Endothelial cell of umbilical vein (primary cell): ENCODE measurements around the gene SHISA2. TPM values are rescaled to one million over a fixed set of nuclear protein-coding genes. Genes with fewer than 3 reads are reported as not detected.

Source experiments
- BruUV-seq: library from RNA; stranded (reverse); fragments of 400-500 nt; replicated peaks from 2 replicates; lab custom pipeline; 2021; lab: Mats Ljungman, UMichigan
- CTCF ChIA-PET: fragments of 300-600, 350-600 bp; sonication (Branson Sonifier 250); formaldehyde crosslinking; loops from one replicate; lab custom pipeline; 2021; ENCODE audit warnings: antibody characterized with exemption, inconsistent platforms; lab: Charles Lee
- POLR2A ChIA-PET: fragments of 300-600, 350-600 bp; sonication (Branson Sonifier 250); formaldehyde crosslinking; loops from one replicate; lab custom pipeline; 2021; ENCODE audit warnings: antibody characterized with exemption, inconsistent platforms; lab: Charles Lee
- DNase-seq: peaks from one replicate; pipeline ENCODE4 v3.0.0-alpha.2; 2011; ENCODE audit warnings: low read depth, low spot score
- FAIRE-seq: peaks from 2 replicates; lab custom pipeline; 2011; peaks lifted over from hg19 to GRCh38; lab: Jason Lieb, UNC
- H2AFZ ChIP-seq: 2 replicates; pipeline ENCODE4 v1.6.0; 2012; ENCODE audit warnings: low read depth, low read length, control low read depth, inconsistent platforms
- H3K27ac ChIP-seq: 2 replicates; pipeline ENCODE4 v1.5.1; 2011; ENCODE audit warnings: low read depth, mild to moderate bottlenecking, control low read depth, low read length, moderate library complexity; ENCODE audit not compliant: insufficient read depth
- H3K27me3 ChIP-seq, 2 experiments: 2 replicates each; pipeline versions ENCODE4 v1.6.0 to v1.6.1; 2011; ENCODE audit warnings: low read length in 2 of 2, mixed read lengths in 1 of 2; ENCODE audit not compliant: control insufficient read depth in 2 of 2, insufficient read depth in 2 of 2
- H3K36me3 ChIP-seq, 2 experiments: 2 replicates in 1 of 2; 3 replicates in 1 of 2; pipeline ENCODE4 v1.5.1; 2011; ENCODE audit warnings: low read length in 2 of 2, mild to moderate bottlenecking in 1 of 2, moderate library complexity in 1 of 2; ENCODE audit not compliant: control insufficient read depth in 2 of 2, insufficient read depth in 2 of 2; ENCODE audit errors: extremely low read depth in 1 of 2
- H3K4me1 ChIP-seq: 3 replicates; pipeline ENCODE4 v1.5.1; 2011; ENCODE audit warnings: mild to moderate bottlenecking, low read length; ENCODE audit not compliant: control insufficient read depth, insufficient read depth; ENCODE audit errors: extremely low read depth
- H3K4me2 ChIP-seq: 2 replicates; pipeline ENCODE4 v1.6.1; 2011; ENCODE audit warnings: low read length, control low read depth, mixed read lengths; ENCODE audit not compliant: insufficient read depth
- H3K4me3 ChIP-seq, 3 experiments: fragments of 200-600 bp in 1 of 3; sonication (generic), shearing (Covaris generic) in 1 of 3; replicated peaks in 1 of 3; 2 replicates each; pipeline ENCODE4 v1.5.1; 2011 to 2016; ENCODE audit warnings: control low read depth in 3 of 3, low read length in 3 of 3, mild to moderate bottlenecking in 2 of 3, inconsistent platforms in 1 of 3, low read depth in 1 of 3, moderate library complexity in 1 of 3; ENCODE audit not compliant: insufficient read depth in 1 of 3
- H3K79me2 ChIP-seq: 2 replicates; pipeline ENCODE4 v1.6.0; 2012; ENCODE audit warnings: low read length, inconsistent platforms; ENCODE audit not compliant: control insufficient read depth, insufficient read depth
- H3K9ac ChIP-seq: replicated peaks from 2 replicates; pipeline ENCODE3; 2011; ENCODE audit warnings: low read length, control low read depth; ENCODE audit not compliant: insufficient read depth; ENCODE audit errors: extremely low read depth
- H3K9me1 ChIP-seq: replicated peaks from 3 replicates; pipeline ENCODE4 v1.6.0; 2011; ENCODE audit warnings: mild to moderate bottlenecking, low read length; ENCODE audit not compliant: control insufficient read depth, insufficient read depth; ENCODE audit errors: extremely low read depth
- H3K9me3 ChIP-seq: replicated peaks from 2 replicates; pipeline ENCODE4 v1.5.1; 2012; ENCODE audit warnings: low read length, inconsistent platforms; ENCODE audit not compliant: control insufficient read depth, insufficient read depth
- H4K20me1 ChIP-seq: replicated peaks from 2 replicates; pipeline ENCODE3; 2011; ENCODE audit warnings: mild to moderate bottlenecking, low read length; ENCODE audit not compliant: control insufficient read depth, insufficient read depth; ENCODE audit errors: extremely low read depth
- EZH2 ChIP-seq: IDR thresholded peaks from 2 replicates; pipeline ENCODE4 v1.6.1; 2012; ENCODE audit warnings: borderline replicate concordance, low read depth, mild to moderate bottlenecking, moderate library complexity, low read length, inconsistent platforms; ENCODE audit not compliant: severe bottlenecking
- FOS ChIP-seq: IDR thresholded peaks from 2 replicates; pipeline ENCODE4 v1.6.1; 2011; ENCODE audit warnings: mild to moderate bottlenecking, low read length, moderate library complexity, borderline replicate concordance; ENCODE audit not compliant: insufficient read depth
- GATA2 ChIP-seq: IDR thresholded peaks from 2 replicates; pipeline ENCODE4 v1.7.0; 2011; ENCODE audit warnings: low read depth, mild to moderate bottlenecking, moderate library complexity, mixed read lengths, low read length; ENCODE audit not compliant: insufficient read length, insufficient read depth
- JUN ChIP-seq: IDR thresholded peaks from 2 replicates; pipeline ENCODE4 v1.6.1; 2011; ENCODE audit warnings: borderline replicate concordance, low read depth; ENCODE audit not compliant: insufficient read length, insufficient read depth
- MYC ChIP-seq: IDR thresholded peaks from one replicate; pipeline ENCODE4 v1.6.1; 2011; ENCODE audit warnings: mild to moderate bottlenecking, low read depth, low read length
- POLR2A ChIP-seq: IDR thresholded peaks from 2 replicates; pipeline ENCODE4 v1.6.1; 2012; ENCODE audit warnings: low read depth, mild to moderate bottlenecking, control low read depth, low read length
- POLR2AphosphoS5 ChIP-seq: IDR thresholded peaks from 2 replicates; pipeline ENCODE4 v1.6.1; 2012; ENCODE audit warnings: low read depth, mild to moderate bottlenecking, control low read depth, low read length, moderate library complexity; ENCODE audit not compliant: insufficient read depth
- dilution Hi-C: fragments of 300-500 bp; cut with MboI; formaldehyde crosslinking; loops from one replicate; pipeline ENCODE4 v1.15.0; 2019; ENCODE audit warnings: low sequenced_read_pairs; ENCODE audit not compliant: extremely low pct_ligation_motif_present
- intact Hi-C: fragments of 100-400 bp; cut with micrococcal nuclease; formaldehyde crosslinking; loops from one replicate; pipeline ENCODE4 v1.10.0; 2022
- polyA plus RNA-seq, 4 experiments: library from polyadenylated mRNA; depleted of rRNA in 3 of 4; stranded (reverse) in 3 of 4; unstranded in 1 of 4; fragments of >200 nt; gene quantifications; 2 replicates each; pipeline versions ENCODE4 v1.2.1 to v1.2.3, GENCODE V29; 2011 to 2012; ENCODE audit warnings: missing spikeins in 1 of 4
- total RNA-seq: library from RNA; stranded (reverse); gene quantifications from 2 replicates; pipeline ENCODE4 v1.2.3, GENCODE V29; 2021
- TF ChIP-seq, protein P1 (sequence below), 2 donors: IDR thresholded peaks; 1 replicate in 1 of 2; 2 replicates in 1 of 2; pipeline ENCODE4 v1.5.1; 2011; ENCODE audit warnings: low read length in 2 of 2, mild to moderate bottlenecking in 2 of 2, moderate library complexity in 2 of 2, control low read depth in 1 of 2, inconsistent platforms in 1 of 2, low read depth in 1 of 2; ENCODE audit not compliant: insufficient read depth in 1 of 2; ENCODE audit errors: extremely low read depth in 1 of 2
- TF ChIP-seq, protein P2 (sequence below): IDR thresholded peaks from 2 replicates; pipeline ENCODE4 v1.6.1; 2011; ENCODE audit not compliant: insufficient read depth, insufficient read length

Gene SHISA2
- total and polyA plus RNA-seq, 2 donors (not counting 3 experiments of a cell fraction or from before 2014, with no cell fraction given) = 1.5 to 2.5 TPM

DNA sequence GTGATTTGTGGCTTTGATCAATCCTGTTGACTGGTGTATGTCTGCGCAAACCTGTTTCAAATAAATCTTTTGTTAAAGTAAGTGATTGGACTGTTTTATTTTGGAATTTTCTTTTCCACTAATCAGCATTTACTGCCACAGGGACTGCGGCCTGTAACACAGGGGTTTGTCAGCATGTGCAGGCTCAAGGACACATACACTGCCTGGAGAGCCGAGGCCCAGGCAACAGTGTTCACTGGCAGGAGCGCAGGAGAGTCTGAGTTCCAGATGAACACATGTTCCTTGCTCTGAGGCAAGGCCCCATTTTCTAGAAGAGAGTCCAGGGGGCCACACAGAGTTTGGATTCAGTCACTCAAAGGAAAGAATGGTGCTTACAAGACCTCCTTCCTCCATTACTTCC lies 26.0 kb downstream of the SHISA2 start:
- CTCF ChIA-PET = interaction anchor here (0.5 to 1.9 kb wide), 3 partner anchors 10 to 17 kb away, joined by 3 to 6 read pairs (median 6); no protein-coding TSS in a partner anchor

More for the DNA sequence above, 26.0 kb downstream of the SHISA2 start:
- H4K20me1 ChIP-seq = no peaks in the 10 kb centered on the region
- no peak overlapping the region for H3K4me2 ChIP-seq
- intact Hi-C loops = loop anchor here (1.0 to 5.0 kb wide), 2 partner anchors 19 to 247 kb away; no protein-coding TSS in a partner anchor
- DNase-seq = no peak
- POLR2A ChIA-PET = no interaction called here
- no peaks in the 10 kb centered on the region for H3K9me3 ChIP-seq
- dilution Hi-C loops = no loop called here
- H3K9ac ChIP-seq = no peak overlapping the region
- BruUV-seq = no TSS peak
- H3K4me1 ChIP-seq = peaks cover 26% of the 10 kb centered on the region
- no peak for FAIRE-seq
- TF ChIP-seq POLR2AphosphoS5 = no peak
- TF ChIP-seq JUN = no peak
- no peak for TF ChIP-seq FOS
- TF ChIP-seq MYC = no peak
- no peak for TF ChIP-seq GATA2
- TF ChIP-seq, protein P1, sequence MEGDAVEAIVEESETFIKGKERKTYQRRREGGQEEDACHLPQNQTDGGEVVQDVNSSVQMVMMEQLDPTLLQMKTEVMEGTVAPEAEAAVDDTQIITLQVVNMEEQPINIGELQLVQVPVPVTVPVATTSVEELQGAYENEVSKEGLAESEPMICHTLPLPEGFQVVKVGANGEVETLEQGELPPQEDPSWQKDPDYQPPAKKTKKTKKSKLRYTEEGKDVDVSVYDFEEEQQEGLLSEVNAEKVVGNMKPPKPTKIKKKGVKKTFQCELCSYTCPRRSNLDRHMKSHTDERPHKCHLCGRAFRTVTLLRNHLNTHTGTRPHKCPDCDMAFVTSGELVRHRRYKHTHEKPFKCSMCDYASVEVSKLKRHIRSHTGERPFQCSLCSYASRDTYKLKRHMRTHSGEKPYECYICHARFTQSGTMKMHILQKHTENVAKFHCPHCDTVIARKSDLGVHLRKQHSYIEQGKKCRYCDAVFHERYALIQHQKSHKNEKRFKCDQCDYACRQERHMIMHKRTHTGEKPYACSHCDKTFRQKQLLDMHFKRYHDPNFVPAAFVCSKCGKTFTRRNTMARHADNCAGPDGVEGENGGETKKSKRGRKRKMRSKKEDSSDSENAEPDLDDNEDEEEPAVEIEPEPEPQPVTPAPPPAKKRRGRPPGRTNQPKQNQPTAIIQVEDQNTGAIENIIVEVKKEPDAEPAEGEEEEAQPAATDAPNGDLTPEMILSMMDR (IDR thresholded peaks at IDR 0.05; ENCODE audit: extremely low read depth in 1 of 2, insufficient read depth in 1 of 2, low read depth in 1 of 2, low read length in 2 of 2) = no peak
- TF ChIP-seq, protein P2, sequence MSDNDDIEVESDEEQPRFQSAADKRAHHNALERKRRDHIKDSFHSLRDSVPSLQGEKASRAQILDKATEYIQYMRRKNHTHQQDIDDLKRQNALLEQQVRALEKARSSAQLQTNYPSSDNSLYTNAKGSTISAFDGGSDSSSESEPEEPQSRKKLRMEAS = no peak
- TF ChIP-seq EZH2 = no peak
- no peak for TF ChIP-seq POLR2A
- H2AFZ ChIP-seq = no peak overlapping the region
- H3K4me3 ChIP-seq = no peak overlapping the region
- no peak overlapping the region for H3K27ac ChIP-seq
- no peaks in the 10 kb centered on the region for H3K79me2 ChIP-seq
- H3K36me3 ChIP-seq = no peaks in the 10 kb centered on the region
- no peaks in the 10 kb centered on the region for H3K9me1 ChIP-seq
- no peaks in the 10 kb centered on the region for H3K27me3 ChIP-seq
